Neuronal stem cell (in vitro differentiated cells): ENCODE results near the gene NT5DC1.

ENCODE experiments used
- DNase-seq: peaks from one replicate; pipeline ENCODE4 v3.0.0-alpha.2; 2013; ENCODE audit warnings: low spot score
- H2AFZ ChIP-seq: one replicate; pipeline ENCODE4 v1.6.1; 2013; ENCODE audit warnings: mild to moderate bottlenecking, low read length, inconsistent platforms
- H2AK5ac ChIP-seq: 2 replicates; pipeline ENCODE4 v1.6.1; 2013; ENCODE audit warnings: low read depth, mild to moderate bottlenecking, inconsistent platforms, low read length, moderate library complexity, mixed read lengths
- H2BK120ac ChIP-seq: 2 replicates; pipeline ENCODE4 v1.6.1; 2013; ENCODE audit warnings: low read depth, mild to moderate bottlenecking, inconsistent platforms, low read length, moderate library complexity, mixed read lengths
- H2BK12ac ChIP-seq: one replicate; pipeline ENCODE4 v1.6.1; 2013; ENCODE audit warnings: low read length, inconsistent platforms
- H2BK15ac ChIP-seq: 2 replicates; pipeline ENCODE4 v1.6.1; 2013; ENCODE audit warnings: mild to moderate bottlenecking, low read length, inconsistent platforms, mixed read lengths
- H2BK5ac ChIP-seq: one replicate; pipeline ENCODE4 v1.6.1; 2013; ENCODE audit warnings: inconsistent platforms, mild to moderate bottlenecking, low read length, moderate library complexity
- H3K14ac ChIP-seq: one replicate; pipeline ENCODE4 v1.6.1; 2013; ENCODE audit warnings: low read length, inconsistent platforms
- H3K18ac ChIP-seq: 2 replicates; pipeline ENCODE4 v1.6.1; 2013; ENCODE audit warnings: low read length, inconsistent platforms
- H3K23ac ChIP-seq: 2 replicates; pipeline ENCODE4 v1.6.1; 2013; ENCODE audit warnings: low read depth, mild to moderate bottlenecking, mixed read lengths, low read length, inconsistent platforms; ENCODE audit not compliant: poor library complexity
- H3K27ac ChIP-seq: replicated peaks from 3 replicates; pipeline ENCODE4 v1.5.1; 2013; ENCODE audit warnings: low read length, inconsistent platforms
- H3K27me3 ChIP-seq, 3 experiments: 2 replicates each; pipeline ENCODE4 v1.6.1; 2013; ENCODE audit warnings: low read length in 3 of 3, mild to moderate bottlenecking in 2 of 3, inconsistent platforms in 1 of 3, low read depth in 1 of 3, mixed read lengths in 1 of 3, moderate library complexity in 1 of 3; ENCODE audit not compliant: control insufficient read depth in 3 of 3, insufficient read depth in 3 of 3
- H3K36me3 ChIP-seq, 2 donors: replicated peaks in 1 of 2; 2 replicates each; pipeline ENCODE4 v1.6.1; 2013; ENCODE audit warnings: low read length in 2 of 2; ENCODE audit not compliant: control insufficient read depth in 2 of 2, insufficient read depth in 2 of 2
- H3K4ac ChIP-seq: 2 replicates; pipeline ENCODE4 v1.6.1; 2013; ENCODE audit warnings: inconsistent platforms, mild to moderate bottlenecking, low read length, moderate library complexity
- H3K4me1 ChIP-seq, 2 donors: 1 replicate in 1 of 2; 2 replicates in 1 of 2; pipeline ENCODE4 v1.6.1; 2013; ENCODE audit warnings: low read length in 2 of 2, low read depth in 1 of 2; ENCODE audit not compliant: control insufficient read depth in 2 of 2, insufficient read depth in 1 of 2
- H3K4me2 ChIP-seq: one replicate; pipeline ENCODE4 v1.6.1; 2013; ENCODE audit warnings: mild to moderate bottlenecking, low read length, inconsistent platforms; ENCODE audit not compliant: insufficient read depth, poor library complexity, severe bottlenecking
- H3K4me3 ChIP-seq, 2 donors: 2 replicates each; pipeline ENCODE4 v1.5.1; 2013; ENCODE audit warnings: low read length in 2 of 2, mild to moderate bottlenecking in 2 of 2, inconsistent platforms in 1 of 2, moderate library complexity in 1 of 2
- H3K79me1 ChIP-seq: one replicate; pipeline ENCODE4 v1.6.1; 2013; ENCODE audit warnings: low read depth, mild to moderate bottlenecking, inconsistent platforms, low read length, moderate library complexity
- H3K9ac ChIP-seq: one replicate; pipeline ENCODE4 v1.6.1; 2013; ENCODE audit warnings: mild to moderate bottlenecking, low read depth, low read length, inconsistent platforms; ENCODE audit not compliant: poor library complexity
- H3K9me3 ChIP-seq, 2 donors: replicated peaks in 1 of 2; 2 replicates each; pipeline versions ENCODE3 to v1.6.1; 2013; ENCODE audit warnings: low read length in 2 of 2, mild to moderate bottlenecking in 2 of 2, inconsistent platforms in 1 of 2, low read depth in 1 of 2, mixed read lengths in 1 of 2, moderate library complexity in 1 of 2; ENCODE audit not compliant: control insufficient read depth in 2 of 2, insufficient read depth in 1 of 2
- H4K8ac ChIP-seq: one replicate; pipeline ENCODE4 v1.6.1; 2013; ENCODE audit warnings: low read depth, mild to moderate bottlenecking, inconsistent platforms, low read length, moderate library complexity
- H4K91ac ChIP-seq: one replicate; pipeline ENCODE4 v1.6.1; 2013; ENCODE audit warnings: low read length, low read depth, mild to moderate bottlenecking, inconsistent platforms; ENCODE audit not compliant: poor library complexity
- WGBS, 2 donors: extraction: QIAGEN DNeasy Blood & Tissue Kit; methylation state at CpG; one replicate each; pipeline ENCODE4 v1.1.7; 2013; ENCODE audit warnings: missing lambda C conversion rate in 2 of 2, mixed read lengths in 1 of 2; ENCODE audit not compliant: insufficient read length in 2 of 2, insufficient replicate concordance in 1 of 2; ENCODE audit errors: extremely low coverage in 2 of 2; 5-methylcytosine and 5-hydroxymethylcytosine counted together

The NT5DC1 gene

GRCh38 chr6:116268589-116269293 lies 168.1 kb downstream of the NT5DC1 start:
- WGBS, 2 donors, result no CpG with 5 or more reads among the region's 3 CpGs
- no peak overlapping the region for H3K14ac ChIP-seq
- H3K9me3 ChIP-seq, result no peaks in the 10 kb centered on the region
- H3K9ac ChIP-seq, result no peak overlapping the region
- peaks cover 0 to 13% of the 10 kb centered on the region in 2 donors for H3K36me3 ChIP-seq
- no peak overlapping the region for H4K91ac ChIP-seq
- H3K18ac ChIP-seq, result no peak overlapping the region
- no peak overlapping the region for H4K8ac ChIP-seq
- H2BK12ac ChIP-seq, result no peak overlapping the region
- H2BK5ac ChIP-seq, result no peak overlapping the region
- no peak overlapping the region for H3K4ac ChIP-seq
- no peak overlapping the region for H2AFZ ChIP-seq
- no peak overlapping the region for H3K23ac ChIP-seq
- no peak overlapping the region for H3K4me3 ChIP-seq
- H3K27me3 ChIP-seq, result no peaks in the 10 kb centered on the region
- H2AK5ac ChIP-seq, result no peak overlapping the region
- no peak overlapping the region for H3K4me2 ChIP-seq
- no peak overlapping the region for H2BK15ac ChIP-seq
- DNase-seq, result no peak
- no peak overlapping the region for H3K27ac ChIP-seq
- H3K79me1 ChIP-seq, result no peaks in the 10 kb centered on the region
- H3K4me1 ChIP-seq, result peaks cover 0 to 3% of the 10 kb centered on the region in 2 donors
- no peak overlapping the region for H2BK120ac ChIP-seq

- no peak overlapping the region for H3K18ac ChIP-seq
- H3K36me3 ChIP-seq, result peaks cover 0 to 29% of the 10 kb centered on the region in 2 donors
- H3K14ac ChIP-seq, result no peak overlapping the region
- H2BK5ac ChIP-seq, result no peak overlapping the region
- no peak overlapping the region for H3K23ac ChIP-seq
- no peak overlapping the region for H4K8ac ChIP-seq
- no peak overlapping the region for H3K4me3 ChIP-seq
- no peak overlapping the region for H2BK120ac ChIP-seq
- no peak for DNase-seq
- no peak overlapping the region for H2BK12ac ChIP-seq
- H3K4me1 ChIP-seq, result peaks cover 0 to 5% of the 10 kb centered on the region in 2 donors
- H3K79me1 ChIP-seq, result no peaks in the 10 kb centered on the region
- H3K4me2 ChIP-seq, result no peak overlapping the region
- H3K4ac ChIP-seq, result no peak overlapping the region
- H4K91ac ChIP-seq, result no peak overlapping the region
- no peak overlapping the region for H2AFZ ChIP-seq
- no peak overlapping the region for H2AK5ac ChIP-seq
- H3K9ac ChIP-seq, result no peak overlapping the region
- WGBS, 2 donors, result no CpG with 5 or more reads among the region's 2 CpGs
- no peaks in the 10 kb centered on the region for H3K27me3 ChIP-seq
- no peak overlapping the region for H3K27ac ChIP-seq
- no peak overlapping the region for H2BK15ac ChIP-seq
- H3K9me3 ChIP-seq, result no peaks in the 10 kb centered on the region
These were observed 170.6 kb downstream of the NT5DC1 start for GRCh38 chr6:116271149-116271708.

- H4K8ac ChIP-seq, result no peak overlapping the region
- H3K4ac ChIP-seq, result no peak overlapping the region
- peaks cover 5% of the 10 kb centered on the region for H3K79me1 ChIP-seq
- no peak overlapping the region for H2BK5ac ChIP-seq
- no peak overlapping the region for H2BK15ac ChIP-seq
- no peak overlapping the region for H4K91ac ChIP-seq
- no peak overlapping the region for H3K23ac ChIP-seq
- H3K4me3 ChIP-seq, result peak overlapping the region; percentile 44 to 72
- peaks cover 0 to 5% of the 10 kb centered on the region in 2 donors for H3K9me3 ChIP-seq
- peak overlapping the region; percentile 26 for H3K4me2 ChIP-seq
- peaks cover 9 to 28% of the 10 kb centered on the region in 2 donors for H3K4me1 ChIP-seq
- DNase-seq, result no peak
- H3K9ac ChIP-seq, result no peak overlapping the region
- WGBS, 2 donors, result no CpG with 5 or more reads among the region's 3 CpGs
- H2BK12ac ChIP-seq, result no peak overlapping the region
- no peak overlapping the region for H3K14ac ChIP-seq
- no peak overlapping the region for H2AFZ ChIP-seq
- no peak overlapping the region for H2AK5ac ChIP-seq
- no peak overlapping the region for H3K27ac ChIP-seq
- H2BK120ac ChIP-seq, result no peak overlapping the region
- H3K27me3 ChIP-seq, result no peaks in the 10 kb centered on the region
- H3K18ac ChIP-seq, result no peak overlapping the region
- H3K36me3 ChIP-seq, result peaks cover 5 to 53% of the 10 kb centered on the region in 2 donors
These were observed 176.5 kb downstream of the NT5DC1 start for GRCh38 chr6:116277124-116277523.

- Histone ChIP-seq H3K4ac (no peak overlapping the region), H3K9ac (no peak overlapping the region), H2AFZ (no peak overlapping the region), H3K14ac (no peak overlapping the region), H3K79me1 (peaks cover 5% of the 10 kb centered on the region), H3K9me3 (peaks cover 0 to 5% of the 10 kb centered on the region in 2 donors), H3K27me3 (no peaks in the 10 kb centered on the region), H3K4me2 (peak overlapping the region; percentile 78), H3K18ac (no peak overlapping the region), H4K91ac (no peak overlapping the region), H2BK120ac (no peak overlapping the region), H3K4me1 (peaks cover 9 to 28% of the 10 kb centered on the region in 2 donors), H2AK5ac (no peak overlapping the region), H3K27ac (no peak overlapping the region), H3K4me3 (peak overlapping the region in 1 of 2 donors; percentile 86), H4K8ac (no peak overlapping the region), H2BK15ac (no peak overlapping the region), H2BK5ac (no peak overlapping the region), H3K23ac (no peak overlapping the region), H2BK12ac (no peak overlapping the region), H3K36me3 (peaks cover 5 to 49% of the 10 kb centered on the region in 2 donors)
- DNase-seq, result no peak
- WGBS, 2 donors, result no CpG with 5 or more reads among the region's 11 CpGs
These were observed 177.8 kb downstream of the NT5DC1 start for GRCh38 chr6:116278481-116278829.
